SK-N-SH treated with all-trans-retinoic acid at 6 μM for 48 hours (cell line): ENCODE measurements around the gene TOR2A.
A peak's percentile ranks its signal among the peaks of the same experiment; 100 is the strongest.

Experiments used
- ATAC-seq: fragments of 200-7000 bp; cut with Tn5 transposase; 3 replicates; pipeline ENCODE4 v1.9.1; 2020; ENCODE audit warnings: mild to moderate bottlenecking, moderate library complexity
- ARNTL ChIP-seq: fragments of 450-650 bp; formaldehyde crosslinking; IDR thresholded peaks from 2 replicates; pipeline ENCODE4 v1.5.0; 2020; ENCODE audit warnings: low read depth, mild to moderate bottlenecking, moderate library complexity, borderline replicate concordance
- BACH2 ChIP-seq: fragments of 250-450 bp; sonication (Bioruptor Pico); IDR thresholded peaks from 2 replicates; pipeline ENCODE4 v1.9.0; 2021; ENCODE audit warnings: mild to moderate bottlenecking, borderline replicate concordance
- CREB5 ChIP-seq: fragments of 250-450 bp; sonication (Bioruptor Pico); IDR thresholded peaks from 2 replicates; pipeline ENCODE4 v1.5.1; 2020; ENCODE audit warnings: low read depth, mild to moderate bottlenecking, moderate library complexity
- CSDC2 ChIP-seq: fragments of 250-450 bp; sonication (Bioruptor Pico); IDR thresholded peaks from 2 replicates; pipeline ENCODE4 v1.5.0; 2020; ENCODE audit warnings: mild to moderate bottlenecking, moderate library complexity
- CSRNP3 ChIP-seq: fragments of 250-450 bp; sonication (Bioruptor Pico); IDR thresholded peaks from 2 replicates; pipeline ENCODE4 v1.5.1; 2021; ENCODE audit warnings: mild to moderate bottlenecking, moderate library complexity
- GLIS3 ChIP-seq: fragments of 250-450 bp; sonication (Bioruptor Pico); IDR thresholded peaks from 2 replicates; pipeline ENCODE4 v1.5.0; 2020; ENCODE audit warnings: mild to moderate bottlenecking, moderate library complexity
- ISL1 ChIP-seq: fragments of 250-450 bp; sonication (Bioruptor Pico); IDR thresholded peaks from 2 replicates; pipeline ENCODE4 v2.1.2; 2022; ENCODE audit warnings: mild to moderate bottlenecking, moderate library complexity
- OSR1 ChIP-seq: fragments of 250-450 bp; sonication (Bioruptor Pico); IDR thresholded peaks from 2 replicates; pipeline ENCODE4 v1.8.0; 2022; ENCODE audit warnings: moderate library complexity, mild to moderate bottlenecking, inconsistent platforms
- PATZ1 ChIP-seq: fragments of 250-450 bp; sonication (Bioruptor Pico); IDR thresholded peaks from 2 replicates; pipeline ENCODE4 v1.8.0; 2020; ENCODE audit warnings: mild to moderate bottlenecking, moderate library complexity, borderline replicate concordance
- PPARA ChIP-seq: fragments of 250-450 bp; sonication (Bioruptor Pico); IDR thresholded peaks from 2 replicates; pipeline ENCODE4 v1.5.0; 2020; ENCODE audit warnings: mild to moderate bottlenecking, borderline replicate concordance
- RARB ChIP-seq: fragments of 250-450 bp; sonication (Bioruptor Pico); IDR thresholded peaks from 2 replicates; pipeline ENCODE4 v1.8.0; 2021; ENCODE audit warnings: mild to moderate bottlenecking, moderate library complexity
- SNAI2 ChIP-seq: fragments of 250-450 bp; sonication (Bioruptor Pico); IDR thresholded peaks from 2 replicates; pipeline ENCODE4 v1.5.0; 2020; ENCODE audit warnings: mild to moderate bottlenecking, moderate library complexity
- TOX ChIP-seq: fragments of 250-450 bp; sonication (Bioruptor Pico); IDR thresholded peaks from 2 replicates; pipeline ENCODE4 v1.8.0; 2021; ENCODE audit warnings: mild to moderate bottlenecking, moderate library complexity, borderline replicate concordance
- ZFP3 ChIP-seq: fragments of 250-450 bp; sonication (Bioruptor Pico); IDR thresholded peaks from 2 replicates; pipeline ENCODE4 v1.5.0; 2020; ENCODE audit warnings: mild to moderate bottlenecking, moderate library complexity
- ZFP30 ChIP-seq: fragments of 450-650 bp; formaldehyde crosslinking; IDR thresholded peaks from 2 replicates; pipeline ENCODE4 v1.5.0; 2022; ENCODE audit warnings: mild to moderate bottlenecking, moderate library complexity
- ZNF565 ChIP-seq: fragments of 450-650 bp; formaldehyde crosslinking; conservative IDR thresholded peaks from 2 replicates; pipeline ENCODE4 v1.5.0; 2020; ENCODE audit warnings: low read depth, mild to moderate bottlenecking, moderate library complexity
- ZNF70 ChIP-seq: fragments of 450-650 bp; formaldehyde crosslinking; IDR thresholded peaks from 2 replicates; pipeline ENCODE4 v1.5.0; 2020; ENCODE audit warnings: mild to moderate bottlenecking, moderate library complexity
- ZNF8 ChIP-seq: fragments of 450-650 bp; formaldehyde crosslinking; IDR thresholded peaks from 2 replicates; pipeline ENCODE4 v1.5.0; 2020; ENCODE audit warnings: mild to moderate bottlenecking, moderate library complexity
- TF ChIP-seq, protein P1 (sequence below): fragments of 250-450 bp; sonication (Bioruptor Pico); IDR thresholded peaks from 2 replicates; pipeline ENCODE4 v1.5.0; 2020; ENCODE audit warnings: mild to moderate bottlenecking, moderate library complexity
- TF ChIP-seq, protein P2 (sequence below): fragments of 250-450 bp; sonication (Bioruptor Pico); IDR thresholded peaks from 2 replicates; pipeline ENCODE4 v1.8.0; 2021; ENCODE audit warnings: low read depth, mild to moderate bottlenecking, moderate library complexity, borderline replicate concordance

TOR2A gene

GRCh38 chr9:127706836-127707241 lies 28.3 kb downstream of the TOR2A start, which contains the start of gene CFAP157:
TSS of gene CFAP157 (plus strand) at chr9:127706988. CDS start at chr9:127707032, 44 bp downstream.
- no peak for TF ChIP-seq ZNF565
- TF ChIP-seq SNAI2 (CRISPR knock-in tag) = no peak
- no peak for TF ChIP-seq ARNTL (CRISPR knock-in tag)
- TF ChIP-seq RARB = no peak
- TF ChIP-seq GLIS3 = no peak
- TF ChIP-seq ZNF8 = no peak
- TF ChIP-seq ISL1 (CRISPR knock-in tag) = no peak
- no peak for TF ChIP-seq PATZ1 (CRISPR knock-in tag)
- ATAC-seq = peak; percentile 67

DNA sequence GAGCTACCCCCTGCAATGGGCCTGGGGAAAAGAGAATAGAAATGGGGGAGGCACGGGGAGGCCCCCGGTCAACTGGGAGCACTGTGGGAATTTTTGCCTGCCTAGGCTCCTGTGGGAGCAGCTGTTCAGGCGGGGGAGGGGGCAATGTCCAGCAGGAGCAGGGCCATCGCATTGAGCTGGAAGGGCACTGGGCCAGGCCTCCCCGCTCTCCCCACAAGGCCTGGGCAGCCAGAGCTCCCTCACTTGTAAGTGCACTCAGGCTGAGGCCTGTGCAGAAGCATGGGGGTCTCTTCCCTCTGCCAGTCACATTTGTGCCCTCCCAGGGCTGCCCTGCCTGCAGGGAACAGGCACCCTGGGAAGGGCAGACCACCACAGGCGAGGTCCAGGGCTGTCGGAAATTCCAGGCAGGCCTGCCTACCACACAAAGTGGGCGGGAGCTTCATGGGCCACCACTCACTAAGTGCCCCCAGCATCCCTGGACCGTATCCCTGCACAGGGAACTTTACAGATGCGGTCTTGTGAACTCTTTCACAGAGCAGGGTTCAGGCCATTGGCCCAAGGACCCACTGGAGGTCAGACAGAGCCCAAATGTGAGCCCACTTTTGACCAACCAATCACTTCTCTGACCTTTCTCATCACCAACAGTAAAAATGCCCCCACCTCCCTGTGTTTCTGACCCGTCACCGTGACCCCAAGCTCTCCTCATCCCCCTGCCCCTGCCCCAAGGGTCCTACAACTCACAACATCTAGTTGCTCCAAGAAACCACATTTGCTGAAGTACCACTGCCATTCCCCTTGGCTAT lies 29.3 kb downstream of the TOR2A start:
- no peak for TF ChIP-seq ZNF565
- TF ChIP-seq CREB5 (CRISPR knock-in tag) = no peak
- no peak for TF ChIP-seq ZFP30 (CRISPR knock-in tag)
- no peak for TF ChIP-seq TOX
- no peak for TF ChIP-seq OSR1 (CRISPR knock-in tag)
- no peak for TF ChIP-seq PPARA
- no peak for TF ChIP-seq PATZ1 (CRISPR knock-in tag)
- no peak for TF ChIP-seq ISL1 (CRISPR knock-in tag)
- no peak for TF ChIP-seq BACH2
- TF ChIP-seq CSDC2 (CRISPR knock-in tag) = no peak
- TF ChIP-seq ZNF70 (CRISPR knock-in tag) = no peak
- no peak for TF ChIP-seq ARNTL (CRISPR knock-in tag)
- TF ChIP-seq, all 23 proteins: peak for 0

GRCh38 chr9:127703289-127703946 lies 31.7 kb downstream of the TOR2A start:
- no peak for ATAC-seq
- no peak for TF ChIP-seq GLIS3
- TF ChIP-seq ZFP30 (CRISPR knock-in tag) = no peak
- TF ChIP-seq, protein P1, sequence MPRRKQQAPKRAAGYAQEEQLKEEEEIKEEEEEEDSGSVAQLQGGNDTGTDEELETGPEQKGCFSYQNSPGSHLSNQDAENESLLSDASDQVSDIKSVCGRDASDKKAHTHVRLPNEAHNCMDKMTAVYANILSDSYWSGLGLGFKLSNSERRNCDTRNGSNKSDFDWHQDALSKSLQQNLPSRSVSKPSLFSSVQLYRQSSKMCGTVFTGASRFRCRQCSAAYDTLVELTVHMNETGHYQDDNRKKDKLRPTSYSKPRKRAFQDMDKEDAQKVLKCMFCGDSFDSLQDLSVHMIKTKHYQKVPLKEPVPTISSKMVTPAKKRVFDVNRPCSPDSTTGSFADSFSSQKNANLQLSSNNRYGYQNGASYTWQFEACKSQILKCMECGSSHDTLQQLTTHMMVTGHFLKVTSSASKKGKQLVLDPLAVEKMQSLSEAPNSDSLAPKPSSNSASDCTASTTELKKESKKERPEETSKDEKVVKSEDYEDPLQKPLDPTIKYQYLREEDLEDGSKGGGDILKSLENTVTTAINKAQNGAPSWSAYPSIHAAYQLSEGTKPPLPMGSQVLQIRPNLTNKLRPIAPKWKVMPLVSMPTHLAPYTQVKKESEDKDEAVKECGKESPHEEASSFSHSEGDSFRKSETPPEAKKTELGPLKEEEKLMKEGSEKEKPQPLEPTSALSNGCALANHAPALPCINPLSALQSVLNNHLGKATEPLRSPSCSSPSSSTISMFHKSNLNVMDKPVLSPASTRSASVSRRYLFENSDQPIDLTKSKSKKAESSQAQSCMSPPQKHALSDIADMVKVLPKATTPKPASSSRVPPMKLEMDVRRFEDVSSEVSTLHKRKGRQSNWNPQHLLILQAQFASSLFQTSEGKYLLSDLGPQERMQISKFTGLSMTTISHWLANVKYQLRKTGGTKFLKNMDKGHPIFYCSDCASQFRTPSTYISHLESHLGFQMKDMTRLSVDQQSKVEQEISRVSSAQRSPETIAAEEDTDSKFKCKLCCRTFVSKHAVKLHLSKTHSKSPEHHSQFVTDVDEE (CRISPR knock-in tag) = no peak
- TF ChIP-seq ARNTL (CRISPR knock-in tag) = no peak
- no peak for TF ChIP-seq CREB5 (CRISPR knock-in tag)
- no peak for TF ChIP-seq TOX
- no peak for TF ChIP-seq CSRNP3 (CRISPR knock-in tag)
- no peak for TF ChIP-seq RARB
- TF ChIP-seq ZNF70 (CRISPR knock-in tag) = no peak
- TF ChIP-seq ZFP3 (CRISPR knock-in tag) = no peak
- TF ChIP-seq, protein P2, sequence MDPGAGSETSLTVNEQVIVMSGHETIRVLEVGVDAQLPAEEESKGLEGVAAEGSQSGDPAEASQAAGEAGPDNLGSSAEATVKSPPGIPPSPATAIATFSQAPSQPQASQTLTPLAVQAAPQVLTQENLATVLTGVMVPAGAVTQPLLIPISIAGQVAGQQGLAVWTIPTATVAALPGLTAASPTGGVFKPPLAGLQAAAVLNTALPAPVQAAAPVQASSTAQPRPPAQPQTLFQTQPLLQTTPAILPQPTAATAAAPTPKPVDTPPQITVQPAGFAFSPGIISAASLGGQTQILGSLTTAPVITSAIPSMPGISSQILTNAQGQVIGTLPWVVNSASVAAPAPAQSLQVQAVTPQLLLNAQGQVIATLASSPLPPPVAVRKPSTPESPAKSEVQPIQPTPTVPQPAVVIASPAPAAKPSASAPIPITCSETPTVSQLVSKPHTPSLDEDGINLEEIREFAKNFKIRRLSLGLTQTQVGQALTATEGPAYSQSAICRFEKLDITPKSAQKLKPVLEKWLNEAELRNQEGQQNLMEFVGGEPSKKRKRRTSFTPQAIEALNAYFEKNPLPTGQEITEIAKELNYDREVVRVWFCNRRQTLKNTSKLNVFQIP (CRISPR knock-in tag) = no peak
- TF ChIP-seq ISL1 (CRISPR knock-in tag) = no peak
- TF ChIP-seq ZNF8 = no peak
- no peak for TF ChIP-seq BACH2

More for the DNA sequence above, 29.3 kb downstream of the TOR2A start:
- ATAC-seq = no peak
